HG03159 (cell line): ENCODE results near the gene CACNA1E.

Experiments
- ATAC-seq: cut with Tn5 transposase; IDR thresholded peaks from one replicate; pipeline ENCODE4 v1.9.1; 2021; ENCODE audit warnings: mild to moderate bottlenecking, moderate library complexity; ENCODE audit not compliant: unreplicated experiment

The CACNA1E gene

GRCh38 chr1:181674617-181675016 is 191.3 kb downstream of the CACNA1E start:
- no peak for ATAC-seq

GRCh38 chr1:181675091-181675917 is 192.0 kb downstream of the CACNA1E start:
- ATAC-seq = no peak

DNA sequence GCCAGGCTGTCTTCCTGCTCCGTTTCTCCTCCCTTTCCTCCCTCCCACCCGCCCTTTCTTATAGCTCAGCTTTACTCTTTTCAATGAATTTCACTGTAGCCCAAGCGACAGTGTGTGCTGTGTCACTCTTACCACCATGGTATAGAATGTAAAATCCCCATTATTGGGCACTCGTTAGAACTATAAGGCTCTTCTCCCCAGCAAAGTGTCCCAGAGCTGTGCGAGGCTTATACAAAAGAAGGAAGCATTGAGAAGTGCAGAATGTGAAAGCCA is 192.5 kb downstream of the CACNA1E start:
- no peak for ATAC-seq

DNA sequence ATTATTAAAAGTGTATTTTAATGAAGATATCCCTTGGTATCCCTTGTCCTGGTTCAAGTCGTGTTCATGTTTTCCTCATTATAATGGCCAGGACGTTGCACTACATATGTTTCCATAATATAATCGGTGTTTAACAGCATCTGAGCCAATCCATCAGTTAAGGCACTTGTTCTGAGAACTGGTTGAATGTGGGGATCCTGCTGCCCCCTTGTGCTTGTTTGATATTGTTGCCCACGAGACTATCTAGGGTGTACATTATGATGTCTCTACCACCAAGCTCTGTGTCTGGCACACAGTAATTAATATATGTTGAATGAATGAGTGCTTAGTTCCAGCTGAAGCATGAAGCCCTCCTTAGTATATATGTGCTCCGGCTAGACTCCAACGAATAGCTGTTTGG is 193.0 kb downstream of the CACNA1E start:
- ATAC-seq = no peak

DNA sequence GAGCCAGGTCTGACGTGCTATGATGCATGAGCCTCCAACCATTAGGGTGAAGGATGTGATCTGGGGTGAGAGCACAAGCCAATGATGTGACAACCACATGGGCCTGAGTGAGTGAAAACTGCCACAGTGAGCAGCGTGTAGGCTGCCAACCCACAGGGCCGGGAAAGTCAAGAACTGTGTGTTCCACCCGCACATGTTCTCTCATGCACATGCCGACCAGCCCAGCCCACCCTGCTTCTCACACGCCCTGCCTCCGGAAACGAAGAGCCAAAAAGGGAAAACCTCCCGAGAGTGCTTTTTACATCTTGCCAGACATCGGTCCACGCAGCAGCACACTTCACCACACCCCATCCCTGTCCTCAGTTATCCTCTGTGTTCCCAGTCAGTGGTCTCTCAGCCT is 197.0 kb downstream of the CACNA1E start:
- ATAC-seq = no peak

GRCh38 chr1:181680871-181681270 is 197.6 kb downstream of the CACNA1E start:
- no peak for ATAC-seq

DNA sequence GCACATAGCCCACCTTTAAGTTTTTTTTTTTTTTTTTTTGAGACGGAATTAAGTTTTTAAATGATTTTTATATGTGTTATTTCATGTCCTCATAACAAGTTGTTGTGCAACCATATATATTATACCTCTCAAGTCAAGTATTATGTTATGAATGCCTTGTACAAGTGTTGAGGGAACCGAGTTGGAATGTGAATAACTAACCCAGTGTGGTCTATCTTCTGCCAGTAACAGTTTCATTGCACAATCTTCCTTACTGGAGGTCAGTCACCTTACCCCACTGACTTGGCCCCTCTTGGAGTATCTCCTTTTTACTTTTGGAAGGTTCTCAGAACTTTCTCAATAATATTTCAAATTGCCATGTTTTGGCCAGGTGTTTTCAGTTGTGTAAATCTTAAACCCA is 201.9 kb downstream of the CACNA1E start:
- no peak for ATAC-seq

DNA sequence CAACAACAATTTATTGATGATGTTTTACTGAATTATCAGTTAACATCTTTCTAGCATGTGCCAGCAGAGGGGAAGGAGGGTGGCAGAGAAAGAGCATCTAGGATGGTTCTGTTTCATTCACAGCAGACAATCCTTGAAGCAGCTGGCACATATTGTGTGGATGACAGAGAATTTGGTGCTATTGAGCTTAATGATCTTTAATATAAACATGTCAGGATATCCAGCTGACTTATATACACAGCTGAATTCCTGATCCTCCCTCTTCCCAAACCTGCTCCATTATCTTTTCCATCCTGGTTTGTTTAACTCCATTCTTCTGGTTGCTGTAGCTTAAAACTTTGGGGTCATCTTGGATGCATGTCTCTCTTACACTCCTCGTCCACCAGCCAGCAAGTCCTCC is 218.6 kb downstream of the CACNA1E start:
- no peak for ATAC-seq

- no peak for ATAC-seq
These were observed 221.2 kb downstream of the CACNA1E start for GRCh38 chr1:181704546-181704945.

DNA sequence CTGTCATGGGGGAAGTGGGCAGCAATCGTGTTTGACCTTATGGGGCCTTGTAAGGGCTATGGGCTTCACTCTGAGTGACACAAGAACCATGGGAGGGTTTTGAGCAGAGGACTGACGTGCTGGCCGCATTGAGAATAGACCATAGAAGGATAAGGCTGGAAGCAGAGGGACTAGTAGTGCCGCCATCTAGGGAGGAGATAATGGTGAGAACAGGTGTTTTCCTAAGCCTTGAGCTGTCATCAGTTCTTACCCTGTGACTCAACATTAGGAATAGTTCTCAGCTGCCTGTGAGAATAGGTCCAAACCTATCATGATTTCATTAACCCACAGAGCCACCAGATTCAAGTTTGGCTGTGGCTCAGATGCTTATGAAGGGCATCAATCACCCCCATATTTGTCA is 228.5 kb downstream of the CACNA1E start:
- ATAC-seq = no peak

DNA sequence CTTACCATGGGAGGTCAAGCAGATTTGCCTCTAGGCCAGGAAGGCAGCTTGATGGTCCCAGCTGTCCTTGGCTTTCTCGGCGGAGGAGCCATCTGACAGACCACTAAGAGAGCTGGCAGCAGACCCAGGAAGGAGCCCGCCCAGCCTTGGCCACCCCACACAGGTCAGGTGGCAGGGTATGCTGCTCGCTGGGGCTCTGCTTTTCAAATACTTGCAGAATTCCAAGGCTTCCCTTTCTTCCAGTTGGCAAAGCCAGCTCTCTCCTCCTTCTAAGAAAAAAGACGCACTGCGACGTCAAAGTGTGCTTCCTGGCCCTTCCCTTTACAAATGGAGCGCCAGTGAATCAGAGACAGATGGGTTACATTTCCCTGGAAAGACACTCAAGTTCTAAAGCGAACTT is 229.4 kb downstream of the CACNA1E start:
- ATAC-seq = no peak

DNA sequence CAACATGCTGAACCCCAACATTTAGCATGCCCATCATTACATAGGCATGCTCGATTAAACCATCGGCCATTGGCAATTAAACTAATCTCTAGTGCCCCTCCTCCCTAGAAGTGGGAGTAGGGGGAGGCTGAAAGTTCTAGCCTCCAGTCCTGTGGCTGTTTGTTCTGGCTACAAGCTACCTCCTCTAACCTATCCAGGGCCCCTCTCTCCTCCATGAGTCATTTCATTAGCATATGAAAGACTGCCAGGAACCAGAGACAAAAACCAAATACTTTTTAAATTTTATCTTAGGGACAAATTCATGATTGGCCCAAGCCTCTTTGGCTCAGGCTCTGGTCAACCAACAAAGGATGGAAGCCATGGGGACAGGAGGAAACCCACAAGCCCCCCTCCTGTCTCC is 231.1 kb downstream of the CACNA1E start:
- ATAC-seq = no peak

DNA sequence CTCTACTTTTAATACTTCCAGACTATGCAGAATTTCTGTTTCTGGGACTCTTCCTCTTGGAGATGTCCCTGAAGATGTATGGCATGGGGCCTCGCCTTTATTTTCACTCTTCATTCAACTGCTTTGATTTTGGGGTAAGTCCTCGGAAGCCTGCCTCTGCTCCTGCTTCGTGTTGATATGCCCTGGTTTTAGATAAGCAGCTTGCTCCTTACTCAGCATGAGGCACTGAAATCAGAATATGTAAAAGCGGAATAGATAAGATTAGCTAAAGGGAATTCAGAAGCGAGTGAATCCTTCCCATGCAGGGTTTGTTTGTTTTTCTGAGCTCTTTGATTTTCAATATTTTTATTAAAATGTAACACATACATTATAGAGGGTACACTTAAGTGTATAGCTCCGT is 234.7 kb downstream of the CACNA1E start:
- no peak for ATAC-seq

DNA sequence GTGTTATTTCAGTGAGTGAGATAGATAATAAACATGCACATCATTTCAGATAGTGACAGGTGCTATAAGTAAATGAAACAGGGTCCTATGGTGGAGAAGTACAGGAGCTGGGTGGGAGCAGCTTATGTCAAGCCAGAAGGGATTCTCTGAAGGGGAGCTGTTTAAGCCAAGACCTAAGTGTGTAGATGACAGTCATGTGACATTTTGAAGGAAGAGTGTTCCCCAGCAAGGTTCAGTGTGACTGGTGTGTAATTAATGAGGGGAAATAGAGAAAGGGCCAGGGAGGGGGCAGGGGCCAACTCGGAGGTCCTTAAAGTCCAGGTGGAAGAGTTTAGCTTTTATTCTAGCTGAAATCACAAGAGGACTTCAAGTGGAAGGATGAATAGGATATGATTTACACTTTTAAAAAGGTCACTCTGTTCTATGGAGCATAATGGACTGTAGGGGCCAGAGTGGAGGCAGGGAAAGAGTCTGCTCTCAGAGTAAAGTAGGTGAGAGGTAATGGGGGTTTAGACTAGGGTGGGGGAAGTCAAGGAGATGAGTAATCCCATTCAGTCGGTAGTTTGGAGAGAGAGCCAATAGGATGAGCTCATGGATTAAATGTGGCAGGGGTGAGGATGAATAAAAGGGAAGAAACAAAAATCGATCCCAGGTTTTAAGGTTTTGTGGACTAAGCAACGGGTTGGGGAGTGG is 243.1 kb downstream of the CACNA1E start:
- no peak for ATAC-seq

DNA sequence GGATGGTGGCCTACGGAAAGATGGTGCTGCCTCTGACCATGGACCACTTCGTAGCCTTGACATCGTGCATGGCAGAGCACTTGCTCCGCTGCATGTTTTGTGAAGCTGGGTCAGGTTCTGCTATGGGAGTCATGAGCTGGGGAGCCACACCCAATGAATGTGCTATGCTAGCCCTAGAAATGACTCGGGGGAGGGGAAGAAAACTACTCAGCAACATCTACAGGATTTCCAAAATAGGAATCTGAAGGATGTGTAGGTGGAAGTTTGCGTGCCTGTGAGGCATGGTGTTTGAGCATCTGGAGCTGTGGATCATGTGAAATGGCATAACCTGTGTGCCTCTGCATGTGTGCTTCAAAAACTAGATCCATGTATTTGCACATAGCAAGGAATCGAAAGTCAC is 247.3 kb downstream of the CACNA1E start:
- no peak for ATAC-seq

DNA sequence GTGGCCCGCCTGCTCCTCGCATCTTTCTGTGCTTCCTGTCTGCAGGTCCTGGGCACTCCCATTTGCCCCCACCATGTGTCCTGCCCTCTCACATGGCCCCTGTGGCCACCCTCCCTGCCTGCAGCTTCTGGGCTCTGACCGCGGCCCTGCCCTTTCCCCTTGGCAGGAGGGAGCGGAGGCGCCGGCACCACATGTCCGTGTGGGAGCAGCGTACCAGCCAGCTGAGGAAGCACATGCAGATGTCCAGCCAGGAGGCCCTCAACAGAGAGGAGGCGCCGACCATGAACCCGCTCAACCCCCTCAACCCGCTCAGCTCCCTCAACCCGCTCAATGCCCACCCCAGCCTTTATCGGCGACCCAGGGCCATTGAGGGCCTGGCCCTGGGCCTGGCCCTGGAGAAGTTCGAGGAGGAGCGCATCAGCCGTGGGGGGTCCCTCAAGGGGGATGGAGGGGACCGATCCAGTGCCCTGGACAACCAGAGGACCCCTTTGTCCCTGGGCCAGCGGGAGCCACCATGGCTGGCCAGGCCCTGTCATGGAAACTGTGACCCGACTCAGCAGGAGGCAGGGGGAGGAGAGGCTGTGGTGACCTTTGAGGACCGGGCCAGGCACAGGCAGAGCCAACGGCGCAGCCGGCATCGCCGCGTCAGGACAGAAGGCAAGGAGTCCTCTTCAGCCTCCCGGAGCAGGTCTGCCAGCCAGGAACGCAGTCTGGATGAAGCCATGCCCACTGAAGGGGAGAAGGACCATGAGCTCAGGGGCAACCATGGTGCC is 249.1 kb downstream of the CACNA1E start:
- no peak for ATAC-seq

DNA sequence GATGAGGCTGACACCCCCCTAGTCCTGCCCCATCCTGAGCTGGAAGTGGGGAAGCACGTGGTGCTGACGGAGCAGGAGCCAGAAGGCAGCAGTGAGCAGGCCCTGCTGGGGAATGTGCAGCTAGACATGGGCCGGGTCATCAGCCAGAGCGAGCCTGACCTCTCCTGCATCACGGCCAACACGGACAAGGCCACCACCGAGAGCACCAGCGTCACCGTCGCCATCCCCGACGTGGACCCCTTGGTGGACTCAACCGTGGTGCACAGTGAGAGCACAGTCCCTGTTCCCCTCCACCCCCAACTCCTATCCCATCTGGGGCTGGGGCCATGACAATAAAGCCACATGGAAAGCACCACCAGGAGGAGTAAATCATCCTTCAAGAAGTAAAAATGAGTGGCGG is 250.2 kb downstream of the CACNA1E start:
- no peak for ATAC-seq

DNA sequence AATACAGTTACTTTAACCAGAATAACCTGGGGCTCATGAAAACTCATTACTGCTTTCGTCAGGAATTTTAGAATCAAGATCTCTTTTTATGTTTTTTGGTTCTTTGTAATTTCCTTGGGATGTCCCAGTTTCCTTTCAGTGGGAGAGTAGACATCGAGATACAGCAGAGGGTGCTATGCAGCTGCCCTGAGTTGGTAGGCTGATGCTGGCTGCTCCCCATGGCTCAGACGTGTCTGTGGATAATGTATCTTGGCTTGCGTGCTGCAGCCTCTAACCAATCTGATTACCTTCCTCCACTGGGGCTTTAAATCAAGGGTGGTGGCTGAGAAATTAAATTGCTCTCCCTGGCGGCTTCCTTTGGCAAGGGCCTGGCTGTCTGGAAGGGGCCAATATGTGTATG is 253.7 kb downstream of the CACNA1E start:
- no peak for ATAC-seq

- ATAC-seq = no peak
These were observed 255.9 kb downstream of the CACNA1E start for GRCh38 chr1:181739214-181739613.

- no peak for ATAC-seq
These were observed 259.1 kb downstream of the CACNA1E start for GRCh38 chr1:181742426-181742825.

DNA sequence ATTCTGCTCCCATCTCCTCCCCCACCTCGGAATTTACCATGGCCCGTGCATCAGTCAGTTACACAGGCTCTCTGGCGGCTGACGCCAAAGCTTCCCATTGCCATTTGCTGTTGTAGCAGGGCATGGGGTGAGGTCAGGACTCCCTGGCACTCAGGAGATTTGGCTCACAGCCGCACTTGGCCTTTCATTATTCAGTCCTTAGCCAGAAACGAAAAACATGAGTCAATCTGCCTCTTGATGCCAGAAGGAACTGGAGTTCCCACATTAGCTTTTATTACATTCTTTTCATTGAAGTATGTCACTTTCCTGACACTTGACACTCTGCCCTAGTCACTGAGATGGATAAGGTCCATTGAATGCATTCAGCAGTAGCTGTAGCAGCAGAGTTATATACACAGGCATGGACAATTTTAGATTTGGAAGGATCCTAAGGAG is 260.6 kb downstream of the CACNA1E start:
- ATAC-seq = no peak

DNA sequence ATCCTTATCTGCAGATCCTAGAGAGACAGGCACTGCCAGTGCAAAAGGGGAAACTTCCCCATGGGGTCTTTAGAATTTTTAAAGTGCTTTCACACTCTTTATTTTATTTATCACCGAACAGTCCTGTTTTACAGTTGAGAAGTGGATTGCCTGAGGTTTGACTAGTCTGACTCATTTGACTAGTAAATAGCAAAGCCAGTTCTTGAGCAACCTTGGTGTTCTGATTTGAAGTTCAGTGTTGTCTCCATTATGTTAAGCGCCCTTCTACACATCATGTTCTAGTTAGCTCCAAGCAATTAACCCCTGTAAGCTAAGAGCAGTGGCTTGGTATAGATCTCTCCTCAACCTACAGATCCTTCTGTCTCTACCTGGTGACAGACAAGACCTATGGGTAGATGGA is 262.9 kb downstream of the CACNA1E start:
- ATAC-seq = no peak
